OCI-M1 (cell line): ENCODE data around the gene FES.

Source experiments
- DNase-seq: peaks from one replicate; lab custom pipeline; 2025; lab: John Stamatoyannopoulos, UW

The FES gene

DNA sequence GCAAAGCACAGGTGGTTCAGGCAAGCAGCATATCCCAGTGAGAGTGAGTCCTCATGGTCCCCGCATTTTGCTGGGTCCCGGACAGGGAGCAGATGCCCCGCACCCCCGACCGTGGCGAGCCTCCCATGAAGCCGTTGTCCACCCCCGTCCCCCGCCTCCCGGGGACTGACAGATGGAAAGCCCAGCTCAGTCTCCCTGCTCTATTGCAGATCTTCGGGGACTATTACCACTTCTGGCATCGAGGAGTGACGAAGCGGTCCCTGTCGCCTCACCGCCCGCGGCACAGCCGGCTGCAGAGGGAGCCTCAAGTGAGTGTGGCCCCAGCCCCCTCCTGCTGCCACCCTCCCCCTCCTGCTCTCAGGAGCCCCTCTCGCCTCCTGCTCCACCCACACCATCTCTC lies 8.3 kb upstream of the FES start:
- no peak for DNase-seq

DNA sequence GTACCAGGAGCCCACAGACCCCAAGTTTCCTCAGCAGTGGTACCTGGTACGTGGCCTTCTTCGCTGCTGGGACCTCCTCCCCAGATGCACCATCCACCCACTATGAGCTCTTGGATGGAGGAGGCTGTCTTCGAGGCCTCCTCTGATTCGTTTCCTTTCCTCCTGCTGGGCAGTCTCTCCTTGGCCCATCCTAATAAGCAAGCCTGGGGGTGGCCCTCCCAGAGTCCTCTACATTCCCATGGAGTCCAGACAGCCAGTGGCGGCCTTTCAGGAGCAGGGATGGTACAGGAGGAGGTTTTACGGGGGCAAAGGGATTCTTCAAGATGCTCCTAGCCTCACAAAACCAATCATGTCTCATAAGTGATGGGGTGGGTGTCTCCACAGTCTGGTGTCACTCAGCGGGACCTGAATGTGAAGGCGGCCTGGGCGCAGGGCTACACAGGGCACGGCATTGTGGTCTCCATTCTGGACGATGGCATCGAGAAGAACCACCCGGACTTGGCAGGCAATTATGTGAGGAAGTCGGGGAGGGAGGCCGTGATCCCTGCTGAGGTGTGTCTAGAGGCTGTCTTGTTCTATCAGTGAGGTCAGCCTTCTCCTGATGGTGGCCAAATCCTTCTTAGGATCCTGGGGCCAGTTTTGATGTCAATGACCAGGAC lies 7.7 kb upstream of the FES start:
- no peak for DNase-seq

DNA sequence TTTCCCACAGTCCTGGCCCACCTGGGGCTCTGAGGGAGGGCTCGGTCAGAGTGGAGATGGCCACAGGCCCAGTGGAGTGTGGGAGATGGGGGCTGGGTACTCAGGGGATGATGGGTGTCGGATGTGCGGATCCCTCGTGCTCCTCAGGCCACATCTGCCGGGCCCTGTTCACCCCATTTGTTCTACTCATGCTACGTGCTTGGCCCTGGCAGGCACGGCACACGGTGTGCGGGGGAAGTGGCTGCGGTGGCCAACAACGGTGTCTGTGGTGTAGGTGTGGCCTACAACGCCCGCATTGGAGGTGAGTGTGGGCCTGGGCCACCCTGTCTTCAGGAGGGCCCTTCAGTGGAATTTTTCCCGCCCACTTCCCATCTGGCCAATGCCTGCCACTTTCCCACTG lies 7.0 kb upstream of the FES start:
- DNase-seq, result no peak

DNA sequence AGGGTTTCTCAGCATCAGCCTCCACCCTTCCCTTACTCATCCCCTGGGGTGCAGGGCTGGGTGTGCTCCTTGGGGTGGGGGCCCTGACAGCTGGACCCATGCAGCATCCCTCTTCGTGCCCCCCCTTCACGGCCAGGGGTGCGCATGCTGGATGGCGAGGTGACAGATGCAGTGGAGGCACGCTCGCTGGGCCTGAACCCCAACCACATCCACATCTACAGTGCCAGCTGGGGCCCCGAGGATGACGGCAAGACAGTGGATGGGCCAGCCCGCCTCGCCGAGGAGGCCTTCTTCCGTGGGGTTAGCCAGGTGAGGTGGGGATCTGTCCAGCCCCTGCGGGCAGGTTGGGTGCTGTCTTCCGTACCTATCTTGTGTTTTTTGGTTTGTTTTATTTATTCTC lies 6.3 kb upstream of the FES start:
- DNase-seq, result no peak

DNA sequence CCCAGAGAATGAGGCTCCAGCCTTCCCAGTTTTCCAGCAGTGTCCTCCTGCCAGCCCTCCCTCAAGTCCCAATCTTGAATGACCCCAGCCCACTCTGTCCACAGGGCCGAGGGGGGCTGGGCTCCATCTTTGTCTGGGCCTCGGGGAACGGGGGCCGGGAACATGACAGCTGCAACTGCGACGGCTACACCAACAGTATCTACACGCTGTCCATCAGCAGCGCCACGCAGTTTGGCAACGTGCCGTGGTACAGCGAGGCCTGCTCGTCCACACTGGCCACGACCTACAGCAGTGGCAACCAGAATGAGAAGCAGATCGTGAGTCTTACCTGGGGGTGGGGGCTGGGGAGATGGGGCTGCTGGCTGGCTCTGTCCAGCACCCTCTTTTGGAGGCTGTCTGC lies 5.6 kb upstream of the FES start:
- no peak for DNase-seq

DNA sequence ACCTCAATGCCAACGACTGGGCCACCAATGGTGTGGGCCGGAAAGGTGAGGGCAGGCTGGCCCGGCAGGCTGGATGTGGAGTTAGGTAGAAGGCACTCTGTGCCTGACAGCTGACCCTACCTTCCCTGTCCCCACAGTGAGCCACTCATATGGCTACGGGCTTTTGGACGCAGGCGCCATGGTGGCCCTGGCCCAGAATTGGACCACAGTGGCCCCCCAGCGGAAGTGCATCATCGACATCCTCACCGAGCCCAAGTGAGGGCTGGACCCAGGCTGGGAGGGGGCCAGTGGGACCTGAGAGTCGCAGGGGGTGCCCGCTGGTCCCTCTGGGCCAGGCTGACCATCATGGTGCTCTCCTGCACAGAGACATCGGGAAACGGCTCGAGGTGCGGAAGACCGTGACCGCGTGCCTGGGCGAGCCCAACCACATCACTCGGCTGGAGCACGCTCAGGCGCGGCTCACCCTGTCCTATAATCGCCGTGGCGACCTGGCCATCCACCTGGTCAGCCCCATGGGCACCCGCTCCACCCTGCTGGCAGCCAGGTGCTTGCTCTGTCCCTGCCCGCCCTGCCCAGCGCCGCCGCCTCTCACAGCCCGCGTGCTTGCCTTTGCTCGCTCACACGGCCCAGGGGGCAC lies 4.5 kb upstream of the FES start:
- DNase-seq, result no peak

DNA sequence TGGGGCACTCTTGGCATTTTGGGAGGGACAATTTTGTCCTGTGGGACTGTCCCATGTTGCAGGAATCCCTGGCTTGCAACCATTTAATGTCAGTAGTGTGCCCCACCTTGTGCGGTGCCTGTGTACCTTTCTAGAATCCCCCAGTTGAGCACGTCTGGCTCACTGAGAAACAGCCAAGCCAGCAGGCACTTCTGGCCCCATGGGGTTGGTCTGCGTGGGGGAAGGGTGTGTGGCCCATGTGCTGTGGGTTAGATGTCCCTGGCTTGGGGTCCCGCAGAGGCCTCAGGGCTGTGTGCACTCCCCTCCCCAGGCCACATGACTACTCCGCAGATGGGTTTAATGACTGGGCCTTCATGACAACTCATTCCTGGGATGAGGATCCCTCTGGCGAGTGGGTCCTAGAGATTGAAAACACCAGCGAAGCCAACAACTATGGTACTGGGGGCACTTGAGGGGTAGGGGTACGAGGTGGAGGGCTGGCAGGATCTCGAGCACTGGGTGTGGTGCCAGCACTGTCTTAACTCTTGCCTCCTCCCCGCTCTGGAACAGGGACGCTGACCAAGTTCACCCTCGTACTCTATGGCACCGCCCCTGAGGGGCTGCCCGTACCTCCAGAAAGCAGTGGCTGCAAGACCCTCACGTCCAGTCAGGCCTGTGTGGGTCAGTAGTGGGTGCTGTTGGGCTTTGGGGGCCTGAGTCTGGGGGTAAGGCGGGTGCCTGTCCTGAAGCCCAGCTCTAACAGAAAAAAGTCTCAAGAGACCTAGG lies 3.7 kb upstream of the FES start:
- DNase-seq, result no peak

DNA sequence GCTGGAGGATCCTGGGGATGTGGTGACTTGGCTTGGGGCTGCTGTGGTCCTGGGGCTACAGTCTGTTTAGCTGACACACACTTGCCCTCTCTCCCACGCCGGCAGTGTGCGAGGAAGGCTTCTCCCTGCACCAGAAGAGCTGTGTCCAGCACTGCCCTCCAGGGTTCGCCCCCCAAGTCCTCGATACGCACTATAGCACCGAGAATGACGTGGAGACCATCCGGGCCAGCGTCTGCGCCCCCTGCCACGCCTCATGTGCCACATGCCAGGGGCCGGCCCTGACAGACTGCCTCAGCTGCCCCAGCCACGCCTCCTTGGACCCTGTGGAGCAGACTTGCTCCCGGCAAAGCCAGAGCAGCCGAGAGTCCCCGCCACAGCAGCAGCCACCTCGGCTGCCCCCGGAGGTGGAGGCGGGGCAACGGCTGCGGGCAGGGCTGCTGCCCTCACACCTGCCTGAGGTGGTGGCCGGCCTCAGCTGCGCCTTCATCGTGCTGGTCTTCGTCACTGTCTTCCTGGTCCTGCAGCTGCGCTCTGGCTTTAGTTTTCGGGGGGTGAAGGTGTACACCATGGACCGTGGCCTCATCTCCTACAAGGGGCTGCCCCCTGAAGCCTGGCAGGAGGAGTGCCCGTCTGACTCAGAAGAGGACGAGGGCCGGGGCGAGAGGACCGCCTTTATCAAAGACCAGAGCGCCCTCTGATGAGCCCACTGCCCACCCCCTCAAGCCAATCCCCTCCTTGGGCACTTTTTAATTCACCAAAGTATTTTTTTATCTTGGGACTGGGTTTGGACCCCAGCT lies 2.9 kb upstream of the FES start:
- no peak for DNase-seq

DNA sequence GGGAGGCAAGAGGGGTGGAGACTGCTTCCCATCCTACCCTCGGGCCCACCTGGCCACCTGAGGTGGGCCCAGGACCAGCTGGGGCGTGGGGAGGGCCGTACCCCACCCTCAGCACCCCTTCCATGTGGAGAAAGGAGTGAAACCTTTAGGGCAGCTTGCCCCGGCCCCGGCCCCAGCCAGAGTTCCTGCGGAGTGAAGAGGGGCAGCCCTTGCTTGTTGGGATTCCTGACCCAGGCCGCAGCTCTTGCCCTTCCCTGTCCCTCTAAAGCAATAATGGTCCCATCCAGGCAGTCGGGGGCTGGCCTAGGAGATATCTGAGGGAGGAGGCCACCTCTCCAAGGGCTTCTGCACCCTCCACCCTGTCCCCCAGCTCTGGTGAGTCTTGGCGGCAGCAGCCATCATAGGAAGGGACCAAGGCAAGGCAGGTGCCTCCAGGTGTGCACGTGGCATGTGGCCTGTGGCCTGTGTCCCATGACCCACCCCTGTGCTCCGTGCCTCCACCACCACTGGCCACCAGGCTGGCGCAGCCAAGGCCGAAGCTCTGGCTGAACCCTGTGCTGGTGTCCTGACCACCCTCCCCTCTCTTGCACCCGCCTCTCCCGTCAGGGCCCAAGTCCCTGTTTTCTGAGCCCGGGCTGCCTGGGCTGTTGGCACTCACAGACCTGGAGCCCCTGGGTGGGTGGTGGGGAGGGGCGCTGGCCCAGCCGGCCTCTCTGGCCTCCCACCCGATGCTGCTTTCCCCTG lies 2.2 kb upstream of the FES start:
- DNase-seq, result no peak

DNA sequence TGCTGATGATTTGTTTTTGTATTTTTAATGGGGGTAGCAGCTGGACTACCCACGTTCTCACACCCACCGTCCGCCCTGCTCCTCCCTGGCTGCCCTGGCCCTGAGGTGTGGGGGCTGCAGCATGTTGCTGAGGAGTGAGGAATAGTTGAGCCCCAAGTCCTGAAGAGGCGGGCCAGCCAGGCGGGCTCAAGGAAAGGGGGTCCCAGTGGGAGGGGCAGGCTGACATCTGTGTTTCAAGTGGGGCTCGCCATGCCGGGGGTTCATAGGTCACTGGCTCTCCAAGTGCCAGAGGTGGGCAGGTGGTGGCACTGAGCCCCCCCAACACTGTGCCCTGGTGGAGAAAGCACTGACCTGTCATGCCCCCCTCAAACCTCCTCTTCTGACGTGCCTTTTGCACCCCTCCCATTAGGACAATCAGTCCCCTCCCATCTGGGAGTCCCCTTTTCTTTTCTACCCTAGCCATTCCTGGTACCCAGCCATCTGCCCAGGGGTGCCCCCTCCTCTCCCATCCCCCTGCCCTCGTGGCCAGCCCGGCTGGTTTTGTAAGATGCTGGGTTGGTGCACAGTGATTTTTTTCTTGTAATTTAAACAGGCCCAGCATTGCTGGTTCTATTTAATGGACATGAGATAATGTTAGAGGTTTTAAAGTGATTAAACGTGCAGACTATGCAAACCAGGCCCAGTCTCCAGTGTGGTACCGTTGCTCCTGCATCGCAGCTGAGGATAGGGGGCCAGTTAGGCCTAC lies 1.4 kb upstream of the FES start:
- no peak for DNase-seq

DNA sequence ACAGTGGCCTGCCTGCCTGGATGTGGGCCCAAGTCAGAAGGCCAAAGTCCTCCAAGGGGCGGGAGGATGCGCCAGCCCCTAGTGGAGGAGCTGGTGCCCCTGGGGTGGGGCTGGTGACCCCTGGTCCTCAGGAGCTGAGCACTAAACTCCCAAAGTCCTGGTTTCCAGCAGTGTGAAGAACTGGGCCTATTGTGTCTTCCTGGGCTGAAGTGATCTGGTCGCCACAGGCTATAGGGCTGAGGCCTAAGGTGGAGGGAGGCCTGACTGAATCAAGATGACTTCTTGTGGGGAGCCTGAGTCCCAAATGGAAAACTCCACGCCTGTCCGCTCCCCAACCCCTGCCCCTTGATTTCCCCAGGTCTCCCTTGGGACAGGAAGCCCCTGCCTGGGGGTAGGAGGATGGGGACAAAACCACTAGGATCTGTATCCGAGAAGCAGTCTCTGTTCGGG lies 753 bp upstream of the FES start:
- DNase-seq, result peak; percentile 16

DNA sequence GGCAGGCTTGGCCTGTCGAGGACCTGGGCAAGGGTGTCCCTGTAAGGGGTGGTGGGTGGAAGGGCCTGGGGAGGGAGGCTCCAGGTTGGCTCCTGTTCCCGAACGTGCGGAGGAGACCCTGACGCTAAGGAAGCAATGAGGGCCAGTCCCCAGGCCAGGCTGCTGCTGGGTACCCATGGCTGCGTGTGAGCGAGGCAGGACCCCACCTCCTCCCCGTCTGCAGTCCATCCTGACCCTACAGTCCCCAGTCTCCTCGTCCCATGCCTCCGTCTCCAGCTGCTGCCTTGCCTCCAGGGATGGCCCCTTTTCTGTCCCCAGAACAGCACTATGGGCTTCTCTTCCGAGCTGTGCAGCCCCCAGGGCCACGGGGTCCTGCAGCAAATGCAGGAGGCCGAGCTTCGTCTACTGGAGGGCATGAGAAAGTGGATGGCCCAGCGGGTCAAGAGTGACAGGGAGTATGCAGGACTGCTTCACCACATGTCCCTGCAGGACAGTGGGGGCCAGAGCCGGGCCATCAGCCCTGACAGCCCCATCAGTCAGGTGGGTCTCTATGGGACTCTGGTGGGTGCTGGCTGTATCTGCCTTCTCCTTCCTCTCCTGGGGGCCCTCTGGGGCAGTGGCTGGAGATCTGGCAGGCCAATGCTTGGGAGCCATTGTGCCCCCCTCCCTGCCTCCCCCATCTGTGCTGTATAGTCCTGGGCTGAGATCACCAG lies 571 bp downstream of the FES start:
- DNase-seq, result no peak

DNA sequence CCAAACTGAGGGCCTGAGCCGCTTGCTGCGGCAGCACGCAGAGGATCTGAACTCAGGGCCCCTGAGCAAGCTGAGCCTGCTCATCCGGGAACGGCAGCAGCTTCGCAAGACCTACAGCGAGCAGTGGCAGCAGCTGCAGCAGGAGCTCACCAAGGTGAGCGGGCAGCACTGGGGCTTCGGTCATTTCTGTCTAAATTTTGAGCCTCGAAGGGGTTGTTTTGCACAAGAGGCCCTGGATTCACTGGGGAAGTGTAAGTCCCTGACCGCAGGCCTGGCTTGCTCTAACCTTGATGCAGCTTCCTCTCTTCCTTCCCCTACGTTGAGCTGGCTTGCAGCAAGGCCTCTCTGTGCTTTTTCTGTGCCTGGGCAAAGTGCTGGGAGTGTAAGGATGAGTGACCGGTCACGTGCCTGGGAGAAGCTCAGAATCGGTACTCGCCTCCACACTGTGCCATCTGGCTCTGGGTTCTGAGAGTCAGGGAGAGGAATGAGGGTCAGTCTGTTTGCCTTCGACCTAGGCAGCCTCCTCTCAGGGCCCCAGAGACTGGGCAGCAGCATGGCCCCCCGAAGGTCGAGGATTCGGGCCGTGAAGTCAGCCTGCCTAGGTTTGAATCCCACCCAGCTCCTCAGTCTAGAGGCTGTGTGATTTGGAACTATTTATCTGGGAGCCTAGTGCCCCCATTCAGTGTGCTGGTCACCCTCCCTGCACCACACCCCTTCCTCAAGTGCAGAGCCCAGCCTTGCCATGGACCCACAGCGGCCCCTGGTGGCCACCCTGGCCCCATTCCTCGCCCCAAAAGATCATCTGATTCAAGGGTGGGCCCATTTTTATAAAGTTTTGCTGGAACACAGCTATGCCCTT lies 1.4 kb downstream of the FES start:
- peak; percentile 84 for DNase-seq

DNA sequence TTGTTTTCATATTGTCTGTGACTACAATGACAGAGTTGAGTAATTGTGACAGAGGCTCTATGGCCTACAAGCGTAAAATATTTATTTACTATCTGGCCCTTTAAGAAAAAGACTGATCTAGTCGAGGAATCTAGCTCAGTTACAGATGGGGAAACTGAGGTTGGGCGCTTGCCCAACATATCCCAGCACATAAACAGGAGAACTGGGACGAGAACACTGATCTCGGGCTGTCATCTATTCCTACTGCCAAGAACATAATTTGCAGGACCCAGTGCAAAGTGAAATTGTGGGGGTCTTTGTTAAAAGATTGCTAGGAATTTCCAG lies 1.9 kb downstream of the FES start:
- DNase-seq, result no peak

DNA sequence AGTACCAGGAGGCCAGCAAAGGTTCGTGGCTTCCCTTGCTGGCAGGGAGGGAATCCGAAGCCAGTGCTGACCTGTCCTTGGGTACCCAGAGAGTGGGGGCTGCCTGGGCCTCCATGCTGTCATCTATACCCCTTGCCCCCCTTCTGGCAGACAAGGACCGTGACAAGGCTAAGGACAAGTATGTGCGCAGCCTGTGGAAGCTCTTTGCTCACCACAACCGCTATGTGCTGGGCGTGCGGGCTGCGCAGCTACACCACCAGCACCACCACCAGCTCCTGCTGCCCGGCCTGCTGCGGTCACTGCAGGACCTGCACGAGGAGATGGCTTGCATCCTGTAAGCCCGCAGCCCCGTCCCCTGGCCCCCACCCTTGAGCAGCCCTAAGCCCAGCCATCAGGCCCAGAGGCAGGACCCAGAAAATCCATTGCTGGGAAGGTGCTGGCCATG lies 2.8 kb downstream of the FES start:
- no peak for DNase-seq

DNA sequence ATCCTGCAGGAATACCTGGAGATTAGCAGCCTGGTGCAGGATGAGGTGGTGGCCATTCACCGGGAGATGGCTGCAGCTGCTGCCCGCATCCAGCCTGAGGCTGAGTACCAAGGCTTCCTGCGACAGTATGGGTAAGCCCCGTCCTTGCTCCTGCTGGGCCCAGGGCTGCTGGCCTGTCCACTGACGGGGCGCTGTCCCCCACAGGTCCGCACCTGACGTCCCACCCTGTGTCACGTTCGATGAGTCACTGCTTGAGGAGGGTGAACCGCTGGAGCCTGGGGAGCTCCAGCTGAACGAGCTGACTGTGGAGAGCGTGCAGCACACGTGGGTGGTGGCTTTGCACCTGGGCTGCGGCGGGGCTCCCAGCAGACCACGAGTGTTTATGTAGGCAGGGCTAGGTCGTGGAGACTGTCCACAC lies 5.0 kb downstream of the FES start:
- no peak for DNase-seq

DNA sequence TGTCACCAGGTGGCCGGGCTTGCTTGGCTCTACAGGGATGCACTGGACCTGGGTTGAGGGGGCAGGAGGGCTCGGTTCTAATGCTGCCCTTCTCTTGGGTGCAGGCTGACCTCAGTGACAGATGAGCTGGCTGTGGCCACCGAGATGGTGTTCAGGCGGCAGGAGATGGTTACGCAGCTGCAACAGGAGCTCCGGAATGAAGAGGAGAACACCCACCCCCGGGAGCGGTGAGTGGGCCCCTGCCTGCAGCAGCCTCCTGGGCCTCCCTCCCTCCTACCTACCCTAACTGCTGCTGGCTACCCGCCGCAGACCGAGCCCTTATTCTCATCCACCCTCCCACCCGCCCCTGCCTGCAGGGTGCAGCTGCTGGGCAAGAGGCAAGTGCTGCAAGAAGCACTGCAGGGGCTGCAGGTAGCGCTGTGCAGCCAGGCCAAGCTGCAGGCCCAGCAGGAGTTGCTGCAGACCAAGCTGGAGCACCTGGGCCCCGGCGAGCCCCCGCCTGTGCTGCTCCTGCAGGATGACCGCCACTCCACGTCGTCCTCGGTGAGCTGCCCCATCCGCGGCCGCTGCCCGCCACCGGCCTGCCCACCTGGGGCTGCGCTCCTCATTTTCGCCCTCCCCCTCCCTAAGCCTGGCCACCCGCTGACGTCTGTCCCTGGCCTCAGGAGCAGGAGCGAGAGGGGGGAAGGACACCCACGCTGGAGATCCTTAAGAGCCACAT lies 5.6 kb downstream of the FES start:
- DNase-seq, result no peak

DNA sequence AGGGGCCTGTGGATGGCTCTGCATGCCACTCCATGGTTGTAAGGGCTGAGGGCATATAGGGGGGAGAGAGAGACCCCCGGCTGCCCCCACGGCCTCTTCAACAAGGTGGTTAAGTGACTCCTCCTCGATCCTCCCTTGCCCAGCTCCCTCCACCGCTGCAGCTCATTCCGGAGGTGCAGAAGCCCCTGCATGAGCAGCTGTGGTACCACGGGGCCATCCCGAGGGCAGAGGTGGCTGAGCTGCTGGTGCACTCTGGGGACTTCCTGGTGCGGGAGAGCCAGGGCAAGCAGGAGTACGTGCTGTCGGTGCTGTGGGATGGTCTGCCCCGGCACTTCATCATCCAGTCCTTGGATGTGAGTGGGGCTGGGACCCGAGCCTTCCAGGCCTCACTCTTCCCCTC lies 6.5 kb downstream of the FES start:
- DNase-seq, result no peak
